Ovary (tissue), 9 donors: ENCODE measurements around the gene FLCN. TPM values are rescaled to one million over a fixed set of nuclear protein-coding genes. Genes with fewer than 3 reads are reported as not detected.
A peak's percentile ranks its signal among the peaks of the same experiment; 100 is the strongest.

Experiments used
- DNase-seq, 5 donors: peaks; one replicate each; pipeline ENCODE4 v3.0.0-alpha.2; 2019 to 2020
- H3K27ac ChIP-seq, 2 donors: fragments of 200-600 bp; one replicate each; pipeline versions ENCODE4 v1.5.1 to v1.8.0; 2019 to 2022
- H3K27me3 ChIP-seq: fragments of 200-600 bp; one replicate; pipeline ENCODE4 v1.8.0; 2022
- H3K36me3 ChIP-seq: fragments of 200-600 bp; sonication (generic); one replicate; pipeline ENCODE4 v1.5.1; 2019
- H3K4me1 ChIP-seq: one replicate; pipeline ENCODE4 v1.8.1; 2013; ENCODE audit warnings: mild to moderate bottlenecking, moderate library complexity; ENCODE audit not compliant: insufficient read depth
- H3K4me3 ChIP-seq: fragments of 200-600 bp; sonication (generic); one replicate; pipeline ENCODE4 v1.5.1; 2017
- H3K9me3 ChIP-seq, 2 donors: fragments of 200-600 bp in 1 of 2; sonication (generic) in 1 of 2; one replicate each; pipeline versions ENCODE4 v1.5.1 to v1.8.1; 2013 to 2019; ENCODE audit warnings: mild to moderate bottlenecking in 1 of 2, moderate library complexity in 1 of 2
- EP300 ChIP-seq: sonication (generic); formaldehyde crosslinking; IDR thresholded peaks from one replicate; pipeline ENCODE4 v1.6.1; 2017; ENCODE audit warnings: antibody characterized with exemption
- POLR2A ChIP-seq: fragments of 450-650 bp; IDR thresholded peaks from one replicate; pipeline ENCODE4 v1.6.1; 2017; ENCODE audit warnings: antibody characterized with exemption, mild to moderate bottlenecking, moderate library complexity
- WGBS, 3 donors: extraction: QIAGEN DNeasy Blood & Tissue Kit in 1 of 3; methylation state at CpG; one replicate each; pipeline versions ENCODE4 v1.1.5 to v1.1.7; 2013 to 2017; 5-methylcytosine and 5-hydroxymethylcytosine counted together
- intact Hi-C, 4 donors: fragments of 100-400 bp; cut with DNase I; formaldehyde crosslinking; loops; one replicate each; pipeline versions ENCODE4 v1.11.0 to v1.15.1; 2022 to 2023
- polyA plus RNA-seq, 2 donors: library from polyadenylated mRNA; stranded (reverse); fragments of 200-250 nt in 1 of 2; fragments of 350-450 nt in 1 of 2; fragmentation: Illumina TruSeq in 1 of 2; extraction: RNeasy Lipid Tissue Mini Kit (QIAGEN cat#74804) in 1 of 2; gene quantifications; one replicate each; pipeline ENCODE4 v1.2.3, GENCODE V29; 2013 to 2014
- total RNA-seq, 7 donors: library from RNA; depleted of rRNA in 2 of 7; stranded (reverse); fragments of >200 nt in 2 of 7; fragmentation: NEBNext Ultra II Directional in 3 of 7; extraction: Animal tissue kit (Norgen Biotek cat#: 25700) in 3 of 7; gene quantifications; one replicate each; pipeline versions ENCODE4 v1.1.0 to v1.2.4, GENCODE V29; 2016 to 2023
- TF ChIP-seq, protein P1 (sequence below), 3 donors: fragments of 450-650 bp in 2 of 3; fragments of 200-600 bp in 1 of 3; IDR thresholded peaks; one replicate each; pipeline versions ENCODE4 v1.5.1 to v1.8.0; 2016 to 2022; ENCODE audit warnings: antibody characterized with exemption in 3 of 3, mild to moderate bottlenecking in 1 of 3
- donor health status: DM: no; HTN: no; CAD: no; lungs with moderate emphysema.
- donor health status: DM: no; HTN: no; CAD: no.
- donor health status: Bipolar disorder and iron deficiency.
- donor health status: DM: yes; HTN: yes; CAD: no.
- donor health status: DM: no; HTN: no; CAD: no.
- donor health status: DM: yes; HTN: yes; CAD: no.

The FLCN gene
- total and polyA plus RNA-seq, 9 donors, result 16.4 to 55.7 (median 42.7) TPM

GRCh38 chr17:17201271-17201670, 35.7 kb downstream of the FLCN start:
- Histone ChIP-seq H3K9me3 (no peaks in the 10 kb centered on the region), H3K27ac (peak overlapping the region in 1 of 2 donors; percentile 41), H3K4me3 (no peak overlapping the region), H3K36me3 (no peaks in the 10 kb centered on the region), H3K4me1 (peaks cover 26% of the 10 kb centered on the region), H3K27me3 (no peaks in the 10 kb centered on the region)
- 66 to 73% (median 66%) methylated on average over 10 of the region's 10 CpGs for WGBS, 3 donors
- DNase-seq, result no peak
- intact Hi-C loops, result no loop called here
- no peak for TF ChIP-seq EP300
- no peak for TF ChIP-seq POLR2A
- TF ChIP-seq, protein P1, sequence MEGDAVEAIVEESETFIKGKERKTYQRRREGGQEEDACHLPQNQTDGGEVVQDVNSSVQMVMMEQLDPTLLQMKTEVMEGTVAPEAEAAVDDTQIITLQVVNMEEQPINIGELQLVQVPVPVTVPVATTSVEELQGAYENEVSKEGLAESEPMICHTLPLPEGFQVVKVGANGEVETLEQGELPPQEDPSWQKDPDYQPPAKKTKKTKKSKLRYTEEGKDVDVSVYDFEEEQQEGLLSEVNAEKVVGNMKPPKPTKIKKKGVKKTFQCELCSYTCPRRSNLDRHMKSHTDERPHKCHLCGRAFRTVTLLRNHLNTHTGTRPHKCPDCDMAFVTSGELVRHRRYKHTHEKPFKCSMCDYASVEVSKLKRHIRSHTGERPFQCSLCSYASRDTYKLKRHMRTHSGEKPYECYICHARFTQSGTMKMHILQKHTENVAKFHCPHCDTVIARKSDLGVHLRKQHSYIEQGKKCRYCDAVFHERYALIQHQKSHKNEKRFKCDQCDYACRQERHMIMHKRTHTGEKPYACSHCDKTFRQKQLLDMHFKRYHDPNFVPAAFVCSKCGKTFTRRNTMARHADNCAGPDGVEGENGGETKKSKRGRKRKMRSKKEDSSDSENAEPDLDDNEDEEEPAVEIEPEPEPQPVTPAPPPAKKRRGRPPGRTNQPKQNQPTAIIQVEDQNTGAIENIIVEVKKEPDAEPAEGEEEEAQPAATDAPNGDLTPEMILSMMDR (IDR thresholded peaks at IDR 0.05), result no peak

DNA sequence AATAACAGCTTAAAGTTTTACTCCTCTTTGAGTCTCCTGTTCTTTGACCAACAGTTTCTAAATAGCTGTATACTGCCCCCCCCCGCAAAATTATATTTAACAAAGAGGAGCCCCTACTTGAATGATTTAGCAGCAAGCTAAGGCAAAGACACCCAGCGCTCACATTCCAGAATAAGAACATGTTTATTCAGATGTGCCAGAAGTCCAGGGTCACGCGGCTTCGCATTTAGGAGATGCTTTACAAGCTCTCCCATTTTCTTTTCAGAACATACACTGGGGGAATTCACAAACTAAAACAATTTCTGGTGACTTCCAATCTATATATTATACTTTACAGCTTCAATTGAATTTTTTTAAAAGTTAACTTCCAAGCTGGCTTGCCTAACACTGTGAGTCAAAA, 36.1 kb downstream of the FLCN start:
- Histone ChIP-seq H3K4me3 (no peak overlapping the region), H3K9me3 (no peaks in the 10 kb centered on the region), H3K27ac (peak overlapping the region in 1 of 2 donors; percentile 50), H3K36me3 (no peaks in the 10 kb centered on the region), H3K4me1 (peaks cover 26% of the 10 kb centered on the region), H3K27me3 (no peaks in the 10 kb centered on the region)
- intact Hi-C loops, result no loop called here
- TF ChIP-seq POLR2A, result no peak
- TF ChIP-seq, protein P1 (IDR thresholded peaks at IDR 0.05), result no peak
- TF ChIP-seq EP300, result no peak
- 10 to 18% (median 10%) methylated on average over 4 to 5 of the region's 5 CpGs for WGBS, 3 donors
- peak in 4 of 5 donors; percentile 50 to 72 (median 60) for DNase-seq

- TF ChIP-seq POLR2A, result no peak
- TF ChIP-seq, protein P1 (IDR thresholded peaks at IDR 0.05), result no peak
- TF ChIP-seq EP300, result no peak
Observed at GRCh38 chr17:17200311-17200710, 36.7 kb downstream of the FLCN start.

GRCh38 chr17:17198281-17198680, 38.7 kb downstream of the FLCN start:
- intact Hi-C loops, result no loop called here
- Histone ChIP-seq H3K27ac (no peak overlapping the region), H3K36me3 (no peaks in the 10 kb centered on the region), H3K4me1 (peaks cover 14% of the 10 kb centered on the region), H3K27me3 (no peaks in the 10 kb centered on the region), H3K9me3 (no peaks in the 10 kb centered on the region), H3K4me3 (no peak overlapping the region)
- 29 to 100% (median 93%) methylated on average over 1 of the region's 1 CpG for WGBS, 3 donors
- TF ChIP-seq EP300 (no peak), POLR2A (no peak)
- TF ChIP-seq, protein P1 (IDR thresholded peaks at IDR 0.05), result no peak
- DNase-seq, result no peak

More at GRCh38 chr17:17200311-17200710, 36.7 kb downstream of the FLCN start:
- Histone ChIP-seq H3K4me3 (no peak overlapping the region), H3K27me3 (no peaks in the 10 kb centered on the region), H3K27ac (peak overlapping the region in 1 of 2 donors; percentile 50), H3K4me1 (peaks cover 26% of the 10 kb centered on the region), H3K36me3 (no peaks in the 10 kb centered on the region), H3K9me3 (no peaks in the 10 kb centered on the region)
- intact Hi-C loops, result no loop called here
- DNase-seq, result no peak
- WGBS, 3 donors, result 12 to 20% (median 12%) methylated on average over 7 of the region's 7 CpGs
